PC-3 (cell line): ENCODE results near the gene PLPPR2.

Source experiments
- CTCF ChIP-seq: fragments of 300-600 bp; sonication (generic); conservative IDR thresholded peaks from 2 replicates; pipeline ENCODE4 v1.5.1; 2017; ENCODE audit warnings: antibody characterized with exemption, low read depth, mild to moderate bottlenecking, low read length
- EZH2 ChIP-seq: fragments of 300-600 bp; sonication (generic); IDR thresholded peaks from one replicate; pipeline ENCODE4 v1.6.1; 2017; ENCODE audit warnings: antibody characterized with exemption, mild to moderate bottlenecking, low read length; ENCODE audit not compliant: unreplicated experiment
- EZH2phosphoT487 ChIP-seq: fragments of 300-600 bp; sonication (generic); IDR thresholded peaks from 2 replicates; pipeline ENCODE4 v1.6.1; 2018; ENCODE audit warnings: mild to moderate bottlenecking, antibody characterized with exemption, low read length, borderline replicate concordance

GRCh38 chr19:11365557-11366117 lies 10.4 kb downstream of the PLPPR2 start:
- no peak for TF ChIP-seq CTCF
- no peak for TF ChIP-seq EZH2
- TF ChIP-seq EZH2phosphoT487 = no peak
